ENCODE data around the gene STK39. TPM values are rescaled to one million over a fixed set of nuclear protein-coding genes. Genes with fewer than 3 reads are reported as not detected.

Gene STK39
- total RNA-seq, 1 experiment from 2014 or later: 22.1 TPM

- Histone ChIP-seq H3K4me2 (ENCODE audit: insufficient read depth, insufficient read length, low read length) (no peak overlapping the region), H3K79me2 (ENCODE audit: insufficient read depth, low read length) (no peaks in the 10 kb centered on the region), H3K9ac (ENCODE audit: extremely low read depth, insufficient read length, low read length) (no peak overlapping the region), H3K23ac (ENCODE audit: insufficient read length, low read depth, low read length) (no peak overlapping the region), H3K14ac (ENCODE audit: insufficient read depth, low read length) (no peak overlapping the region), H3K9me3 (ENCODE audit: control insufficient read depth, low read depth, low read length) (no peaks in the 10 kb centered on the region), H3K56ac (ENCODE audit: insufficient read length, low read depth, low read length) (no peak overlapping the region), H3K18ac (ENCODE audit: insufficient read length, low read depth, low read length) (no peak overlapping the region), H2BK5ac (ENCODE audit: insufficient read length, low read length) (no peak overlapping the region), H3K79me1 (ENCODE audit: insufficient read depth, low read depth, low read length, poor library complexity, severe bottlenecking) (no peaks in the 10 kb centered on the region), H4K5ac (ENCODE audit: insufficient read length, low read depth, low read length) (no peak overlapping the region), H2BK20ac (ENCODE audit: low read depth, low read length, poor library complexity, severe bottlenecking) (no peak overlapping the region), H2BK12ac (ENCODE audit: insufficient read length, low read depth, low read length) (no peak overlapping the region), H3K27me3 (ENCODE audit: insufficient read depth, low read length) (no peaks in the 10 kb centered on the region), H4K91ac (ENCODE audit: insufficient read length, low read depth, low read length) (no peak overlapping the region), H2AFZ (ENCODE audit: low read length) (no peak overlapping the region), H2BK120ac (ENCODE audit: low read depth, low read length, poor library complexity, severe bottlenecking) (no peak overlapping the region), H3K4ac (ENCODE audit: low read depth, low read length) (no peak overlapping the region), H2BK15ac (ENCODE audit: low read depth, low read length) (no peak overlapping the region), H4K20me1 (ENCODE audit: control insufficient read depth, insufficient read depth, insufficient read length) (no peaks in the 10 kb centered on the region), H3K23me2 (ENCODE audit: insufficient read length, low read depth, low read length, poor library complexity, severe bottlenecking) (no peaks in the 10 kb centered on the region), H3K27ac (ENCODE audit: insufficient read length, low read depth, low read length) (no peak overlapping the region), H2AK5ac (ENCODE audit: insufficient read length, low read length) (no peak overlapping the region), H3T11ph (ENCODE audit: low read length) (no peak overlapping the region), H3K4me1 (ENCODE audit: insufficient read depth, low read length) (peaks cover 8% of the 10 kb centered on the region; the same call in 1 of the 2 replicates), H4K8ac (replicated peaks; ENCODE audit: insufficient read length, low read depth, low read length) (no peak overlapping the region)
- whole genome bisulfite sequencing (ENCODE audit: extremely low coverage, insufficient read length, low lambda C conversion rate): 100% methylated on average over 2 of the region's 6 CpGs
- Mint-ChIP-seq H3K36me3 (ENCODE audit: insufficient read depth in 1 of 3, low read depth in 3 of 3) (no peaks in the 10 kb centered on the region), H3K9me3 (no peaks in the 10 kb centered on the region), H3K27me3 (ENCODE audit: low read depth) (no peaks in the 10 kb centered on the region; the same call in 1 of the 2 replicates), H3K4me3 (no peak overlapping the region), H3K27ac (peak overlapping the region in 1 of 3 experiments; percentile 49; a peak in 1 of 7 replicates), H3K4me1 (peaks cover 31% of the 10 kb centered on the region in 2 experiments)
- no peak for TF ChIP-seq CTCF (conservative IDR thresholded peaks at IDR 0.05)
- DNase-seq: no peak
Observed at GRCh38 chr2:168191955-168192785, 55.2 kb downstream of the STK39 start.
